ENCODE results near the gene WDR7. TPM values are rescaled to one million over a fixed set of nuclear protein-coding genes. Genes with fewer than 3 reads are reported as not detected.

WDR7 gene
- total and polyA plus RNA-seq, 12 donors, result 3.6 to 64.6 (median 24.2) TPM

DNA sequence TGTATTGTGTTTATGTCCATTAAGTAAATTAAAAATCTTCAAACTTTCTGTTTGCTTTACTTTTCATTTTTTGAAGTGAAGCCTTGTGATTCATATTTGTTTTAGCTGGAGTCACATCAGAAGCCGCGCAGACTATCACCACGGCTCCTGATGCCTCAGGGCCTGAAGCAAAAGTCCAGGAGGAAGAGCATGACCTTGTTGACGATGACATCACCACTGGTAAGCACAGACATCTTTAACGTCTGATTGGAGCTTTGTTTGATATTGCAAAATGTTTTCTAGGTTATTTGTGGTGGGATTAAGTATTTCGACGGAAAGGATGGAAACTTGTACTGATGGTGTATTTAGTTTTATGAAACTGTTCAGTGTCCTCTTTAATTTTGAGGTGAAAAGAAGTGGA is 164.8 kb downstream of the WDR7 start:
- no peak for TF ChIP-seq POLR2A (IDR thresholded peaks at IDR 0.05)
- Histone ChIP-seq H3K27me3 (no peaks in the 10 kb centered on the region), H3K4me1 (replicated peaks in 1 of 2) (no peaks in the 10 kb centered on the region), H3K27ac (no peak overlapping the region), H3K9me3 (replicated peaks in 1 of 3) (no peaks in the 10 kb centered on the region), H3K4me3 (no peak overlapping the region), H3K36me3 (replicated peaks in 1 of 2) (no peaks in the 10 kb centered on the region)
- intact Hi-C loops (cut with DNase I), result no loop called here
- 60 to 65% (median 62%) methylated on average over 7 of the region's 7 CpGs for WGBS, 4 donors
- DNase-seq, result peak; percentile 19 to 77 (median 53)

DNA sequence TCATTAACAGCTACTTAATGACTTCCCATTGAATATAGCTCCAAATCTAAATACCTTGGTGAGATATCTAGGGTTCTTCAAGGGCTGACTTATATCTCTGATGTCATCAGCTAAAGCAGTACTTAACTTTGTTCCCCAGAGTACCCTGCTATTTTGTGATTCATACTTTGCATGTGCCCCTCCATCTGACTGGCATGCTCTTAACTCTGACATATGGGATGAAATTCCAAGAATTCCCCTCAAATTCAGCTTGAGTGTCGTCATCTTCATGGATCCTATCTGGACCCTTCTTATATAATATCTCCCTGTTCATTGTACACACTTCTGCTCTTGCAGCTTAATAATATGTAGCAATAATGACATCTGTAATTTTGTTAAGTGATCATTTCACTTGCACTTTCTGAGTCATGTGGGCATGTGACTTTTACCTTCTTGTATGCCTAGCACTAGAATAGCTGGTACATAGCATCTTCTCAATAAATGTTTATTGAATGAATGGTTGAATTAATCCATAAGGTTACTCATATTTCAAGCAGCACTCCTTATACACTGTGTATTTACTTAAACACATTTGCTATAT is 172.9 kb downstream of the WDR7 start:
- H3K36me3 ChIP-seq (replicated peaks in 1 of 2), result no peaks in the 10 kb centered on the region
- H3K27me3 ChIP-seq, result no peaks in the 10 kb centered on the region
- no peaks in the 10 kb centered on the region for H3K9me3 ChIP-seq (replicated peaks in 1 of 3)
- H3K4me3 ChIP-seq, result no peak overlapping the region
- H3K27ac ChIP-seq, result no peak overlapping the region
- TF ChIP-seq, protein P1, sequence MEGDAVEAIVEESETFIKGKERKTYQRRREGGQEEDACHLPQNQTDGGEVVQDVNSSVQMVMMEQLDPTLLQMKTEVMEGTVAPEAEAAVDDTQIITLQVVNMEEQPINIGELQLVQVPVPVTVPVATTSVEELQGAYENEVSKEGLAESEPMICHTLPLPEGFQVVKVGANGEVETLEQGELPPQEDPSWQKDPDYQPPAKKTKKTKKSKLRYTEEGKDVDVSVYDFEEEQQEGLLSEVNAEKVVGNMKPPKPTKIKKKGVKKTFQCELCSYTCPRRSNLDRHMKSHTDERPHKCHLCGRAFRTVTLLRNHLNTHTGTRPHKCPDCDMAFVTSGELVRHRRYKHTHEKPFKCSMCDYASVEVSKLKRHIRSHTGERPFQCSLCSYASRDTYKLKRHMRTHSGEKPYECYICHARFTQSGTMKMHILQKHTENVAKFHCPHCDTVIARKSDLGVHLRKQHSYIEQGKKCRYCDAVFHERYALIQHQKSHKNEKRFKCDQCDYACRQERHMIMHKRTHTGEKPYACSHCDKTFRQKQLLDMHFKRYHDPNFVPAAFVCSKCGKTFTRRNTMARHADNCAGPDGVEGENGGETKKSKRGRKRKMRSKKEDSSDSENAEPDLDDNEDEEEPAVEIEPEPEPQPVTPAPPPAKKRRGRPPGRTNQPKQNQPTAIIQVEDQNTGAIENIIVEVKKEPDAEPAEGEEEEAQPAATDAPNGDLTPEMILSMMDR (IDR thresholded peaks at IDR 0.05), result no peak
- TF ChIP-seq POLR2A (IDR thresholded peaks at IDR 0.05), result no peak
- WGBS, 4 donors, result 91 to 100% (median 100%) methylated on average over 1 of the region's 1 CpG
- no peaks in the 10 kb centered on the region for H3K4me1 ChIP-seq (replicated peaks in 1 of 2)
- DNase-seq, result no peak
- intact Hi-C loops (cut with DNase I), result no loop called here

DNA sequence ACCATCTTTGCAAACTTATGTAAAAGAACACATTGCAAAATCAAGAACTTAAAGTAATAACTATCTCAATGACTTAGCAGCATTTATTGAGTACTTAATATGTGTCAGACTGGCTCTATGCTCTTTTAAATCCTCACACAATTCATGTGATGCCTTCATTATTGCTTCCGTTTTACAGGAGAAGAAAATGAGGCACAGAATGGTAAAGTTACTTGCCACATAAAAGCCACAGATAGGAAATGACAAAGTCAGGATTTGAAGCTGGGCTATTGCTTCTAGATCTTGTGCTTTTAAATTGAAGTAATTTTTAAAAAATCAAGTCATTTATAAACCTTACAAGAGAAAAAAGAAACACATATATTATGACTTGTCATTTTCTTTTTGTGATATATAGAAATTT is 174.2 kb downstream of the WDR7 start:
- H3K27ac ChIP-seq, result peak overlapping the region in 1 of 5 donors; percentile 2
- 80 to 91% (median 85%) methylated on average over 1 of the region's 1 CpG for WGBS, 4 donors

DNA sequence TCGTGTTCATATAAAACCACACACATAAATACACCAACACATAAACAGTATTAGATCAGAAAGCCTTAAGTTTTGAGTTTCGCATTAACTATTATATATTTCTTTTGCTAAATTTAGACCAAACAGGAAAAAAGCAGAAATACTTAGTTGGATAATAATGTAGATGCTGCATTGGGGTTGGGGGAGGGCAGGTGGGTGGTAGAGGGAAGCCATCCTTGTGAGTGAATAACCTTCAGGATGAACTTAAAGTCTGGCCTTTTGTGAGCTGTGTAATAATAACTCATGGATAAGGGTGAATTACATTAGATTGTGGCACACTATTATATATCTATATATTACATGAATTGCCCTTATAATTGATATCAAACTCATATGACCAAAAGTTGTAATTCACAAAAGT is 174.7 kb downstream of the WDR7 start:
- no peaks in the 10 kb centered on the region for H3K9me3 ChIP-seq (replicated peaks in 1 of 3)
- intact Hi-C loops (cut with DNase I), result no loop called here
- no peak overlapping the region for H3K4me3 ChIP-seq
- 77 to 86% (median 80%) methylated on average over 2 of the region's 2 CpGs for WGBS, 4 donors
- H3K36me3 ChIP-seq (replicated peaks in 1 of 2), result no peaks in the 10 kb centered on the region
- TF ChIP-seq, protein P1 (IDR thresholded peaks at IDR 0.05), result no peak
- TF ChIP-seq POLR2A (IDR thresholded peaks at IDR 0.05), result no peak
- no peaks in the 10 kb centered on the region for H3K4me1 ChIP-seq (replicated peaks in 1 of 2)
- peak overlapping the region in 1 of 5 donors; percentile 2 for H3K27ac ChIP-seq
- DNase-seq, result no peak
- no peaks in the 10 kb centered on the region for H3K27me3 ChIP-seq

More for the DNA sequence above, 174.2 kb downstream of the WDR7 start:
- intact Hi-C loops (cut with DNase I), result no loop called here
- Histone ChIP-seq H3K36me3 (replicated peaks in 1 of 2) (no peaks in the 10 kb centered on the region), H3K4me3 (no peak overlapping the region), H3K4me1 (replicated peaks in 1 of 2) (no peaks in the 10 kb centered on the region), H3K9me3 (replicated peaks in 1 of 3) (no peaks in the 10 kb centered on the region), H3K27me3 (no peaks in the 10 kb centered on the region)
- DNase-seq, result no peak
- TF ChIP-seq POLR2A (IDR thresholded peaks at IDR 0.05), result no peak
- TF ChIP-seq, protein P1 (IDR thresholded peaks at IDR 0.05), result no peak

DNA sequence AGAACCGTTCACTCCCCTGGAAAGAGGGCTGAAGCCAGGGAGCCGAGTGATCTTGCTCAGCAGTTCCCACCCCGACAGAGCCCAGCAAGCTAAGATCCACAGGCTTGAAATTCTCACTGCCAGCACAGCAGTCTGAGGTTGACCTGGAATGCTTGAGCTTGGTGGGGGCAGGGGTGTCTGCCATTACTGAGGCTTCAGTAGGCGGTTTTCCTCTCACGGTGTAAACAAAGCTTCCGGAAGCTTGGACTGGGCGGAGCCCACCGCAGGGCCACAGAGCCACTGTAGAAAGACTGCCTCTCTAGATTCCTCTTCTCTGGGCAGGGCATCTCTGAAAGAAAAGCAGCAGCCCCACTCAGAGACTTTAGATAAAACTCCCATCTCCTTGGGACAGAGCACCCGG is 180.8 kb downstream of the WDR7 start:
- Histone ChIP-seq H3K9me3 (replicated peaks in 1 of 3) (no peaks in the 10 kb centered on the region), H3K27ac (no peak overlapping the region), H3K27me3 (no peaks in the 10 kb centered on the region), H3K36me3 (replicated peaks in 1 of 2) (no peaks in the 10 kb centered on the region), H3K4me3 (no peak overlapping the region), H3K4me1 (replicated peaks in 1 of 2) (no peaks in the 10 kb centered on the region)
- intact Hi-C loops (cut with DNase I), result no loop called here
- DNase-seq, result no peak
- WGBS, 4 donors, result 92 to 97% (median 94%) methylated on average over 9 of the region's 9 CpGs
- no peak for TF ChIP-seq POLR2A (IDR thresholded peaks at IDR 0.05)
- TF ChIP-seq, protein P1 (IDR thresholded peaks at IDR 0.05), result no peak
